ENCODE measurements around the gene COL12A1. TPM values are rescaled to one million over a fixed set of nuclear protein-coding genes. Genes with fewer than 3 reads are reported as not detected.

COL12A1 gene
- total RNA-seq, 4 donors from 2014 or later: 14.2 to 45.1 (median 32.3) TPM

DNA sequence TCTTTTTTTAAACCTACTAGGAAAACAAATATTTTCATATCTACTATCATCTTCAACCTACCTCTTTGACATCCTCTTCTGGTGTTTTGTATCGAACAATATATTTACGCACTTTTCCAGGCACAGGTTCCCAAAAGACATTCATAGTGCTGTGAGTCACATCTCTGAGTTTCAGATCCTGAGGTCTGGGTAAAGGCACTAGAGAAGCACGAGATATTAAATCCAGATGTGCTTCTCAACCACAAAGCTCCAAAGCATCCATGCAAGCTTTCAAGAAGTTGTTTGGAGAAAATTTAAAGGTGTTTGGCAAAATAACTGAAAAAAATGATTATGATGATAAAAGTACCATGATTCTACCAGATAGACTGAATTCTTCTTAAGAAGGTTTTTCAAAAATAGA, 62.7 kb downstream of the COL12A1 start:
- no peaks in the 10 kb centered on the region for H3K9me3 ChIP-seq
- DNase-seq: no peak
- intact Hi-C loops (cut with DNase I; ENCODE audit: low total_unique reads): no loop called here
- in situ Hi-C loops (cut with MboI; ENCODE audit: low pct_ligation_motif_present in 1 of 4, low pct_unique_long_range_greater_than_20kb in 1 of 4, low sequenced_read_pairs in 3 of 4): no loop called here
- no peaks in the 10 kb centered on the region for H3K4me1 ChIP-seq
- no peaks in the 10 kb centered on the region for H3K36me3 ChIP-seq
- H3K27me3 ChIP-seq: no peaks in the 10 kb centered on the region
- H3K27ac ChIP-seq: no peak overlapping the region
- no peak overlapping the region for H3K4me3 ChIP-seq
- TF ChIP-seq POLR2A (IDR thresholded peaks at IDR 0.05): no peak
- TF ChIP-seq CTCF (IDR thresholded peaks at IDR 0.05): no peak
- WGBS, 2 donors (ENCODE audit: low coverage in 1 of 2): 69 to 73% methylated on average over 3 of the region's 3 CpGs

GRCh38 chr6:75142721-75143120, 63.1 kb downstream of the COL12A1 start:
- WGBS, 2 donors (ENCODE audit: low coverage in 1 of 2): 92 to 100% methylated on average over 2 of the region's 2 CpGs
- H3K27ac ChIP-seq: no peak overlapping the region
- H3K9me3 ChIP-seq: no peaks in the 10 kb centered on the region
- TF ChIP-seq POLR2A (IDR thresholded peaks at IDR 0.05) (no peak), CTCF (IDR thresholded peaks at IDR 0.05) (no peak), POLR2AphosphoS5 (IDR thresholded peaks at IDR 0.05) (no peak), EP300 (IDR thresholded peaks at IDR 0.05; ENCODE audit: low read depth) (no peak)
- DNase-seq: no peak
- in situ Hi-C loops (cut with MboI; ENCODE audit: low pct_ligation_motif_present in 1 of 4, low pct_unique_long_range_greater_than_20kb in 1 of 4, low sequenced_read_pairs in 3 of 4) (no loop called here), intact Hi-C loops (cut with DNase I; ENCODE audit: low total_unique reads) (no loop called here)
- no peaks in the 10 kb centered on the region for H3K4me1 ChIP-seq
- no peaks in the 10 kb centered on the region for H3K36me3 ChIP-seq
- H3K27me3 ChIP-seq: no peaks in the 10 kb centered on the region
- no peak overlapping the region for H3K4me3 ChIP-seq

DNA sequence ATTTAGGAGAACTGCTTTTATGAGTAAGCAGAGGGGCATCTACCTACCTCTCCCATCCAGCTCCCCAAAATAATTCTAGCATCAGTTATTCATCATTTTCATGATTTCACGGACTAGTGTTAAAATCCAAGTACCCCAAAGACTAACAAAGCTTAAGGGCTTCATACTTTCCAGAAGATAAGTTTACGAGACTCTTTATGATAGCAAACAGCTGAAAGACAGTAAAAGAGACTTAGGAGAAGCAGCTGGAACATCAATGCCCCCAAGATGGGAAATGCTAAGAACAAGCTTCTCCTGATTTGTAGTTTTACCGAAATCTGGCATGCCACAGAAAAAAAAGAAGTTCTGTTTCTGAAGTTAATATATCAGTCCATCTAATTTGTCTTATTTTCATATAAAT, 70.0 kb downstream of the COL12A1 start:
- no peak overlapping the region for H3K27ac ChIP-seq
- TF ChIP-seq EP300 (IDR thresholded peaks at IDR 0.05; ENCODE audit: low read depth) (no peak), CTCF (IDR thresholded peaks at IDR 0.05) (no peak), POLR2A (IDR thresholded peaks at IDR 0.05) (no peak), POLR2AphosphoS5 (IDR thresholded peaks at IDR 0.05) (no peak)
- DNase-seq: no peak
- in situ Hi-C loops (cut with MboI; ENCODE audit: low pct_ligation_motif_present in 1 of 4, low pct_unique_long_range_greater_than_20kb in 1 of 4, low sequenced_read_pairs in 3 of 4) (no loop called here), intact Hi-C loops (cut with DNase I; ENCODE audit: low total_unique reads) (no loop called here)
- H3K4me3 ChIP-seq: no peak overlapping the region
- H3K4me1 ChIP-seq: no peaks in the 10 kb centered on the region
- no peaks in the 10 kb centered on the region for H3K36me3 ChIP-seq
- no peaks in the 10 kb centered on the region for H3K27me3 ChIP-seq
- WGBS, 2 donors (ENCODE audit: low coverage in 1 of 2): 43 to 58% methylated on average over 3 of the region's 3 CpGs
- H3K9me3 ChIP-seq: no peaks in the 10 kb centered on the region

GRCh38 chr6:75135450-75135849, 70.4 kb downstream of the COL12A1 start:
- DNase-seq: no peak
- H3K4me3 ChIP-seq: no peak overlapping the region
- no peak for TF ChIP-seq POLR2A (IDR thresholded peaks at IDR 0.05)
- TF ChIP-seq POLR2AphosphoS5 (IDR thresholded peaks at IDR 0.05): no peak
- TF ChIP-seq EP300 (IDR thresholded peaks at IDR 0.05; ENCODE audit: low read depth): no peak
- TF ChIP-seq CTCF (IDR thresholded peaks at IDR 0.05): no peak
- WGBS, 2 donors (ENCODE audit: low coverage in 1 of 2): 52 to 67% methylated on average over 6 of the region's 6 CpGs
- H3K36me3 ChIP-seq: no peaks in the 10 kb centered on the region
- H3K4me1 ChIP-seq: no peaks in the 10 kb centered on the region
- no peaks in the 10 kb centered on the region for H3K9me3 ChIP-seq
- intact Hi-C loops (cut with DNase I; ENCODE audit: low total_unique reads) (no loop called here), in situ Hi-C loops (cut with MboI; ENCODE audit: low pct_ligation_motif_present in 1 of 4, low pct_unique_long_range_greater_than_20kb in 1 of 4, low sequenced_read_pairs in 3 of 4) (no loop called here)
- H3K27me3 ChIP-seq: no peaks in the 10 kb centered on the region
- no peak overlapping the region for H3K27ac ChIP-seq

Measured in transverse colon (tissue), 4 donors.